NB4 (cell line): ENCODE measurements around the gene WDR7.

Experiments
- CTCF ChIP-seq: IDR thresholded peaks from one replicate; pipeline ENCODE4 v1.5.1; 2012; ENCODE audit warnings: low read depth, low read length
- MAX ChIP-seq: IDR thresholded peaks from 2 replicates; pipeline ENCODE4 v1.6.1; 2011; ENCODE audit warnings: low read depth, low read length
- MYC ChIP-seq: IDR thresholded peaks from 2 replicates; pipeline ENCODE4 v1.6.1; 2011; ENCODE audit warnings: low read depth, low read length
- POLR2A ChIP-seq: IDR thresholded peaks from 2 replicates; pipeline ENCODE4 v1.6.1; 2011; ENCODE audit warnings: mild to moderate bottlenecking; ENCODE audit not compliant: insufficient read length; ENCODE audit errors: extremely low read depth

GRCh38 chr18:56723068-56723467 is 71.9 kb downstream of the WDR7 start:
- TF ChIP-seq CTCF, result no peak
- no peak for TF ChIP-seq POLR2A
- TF ChIP-seq MAX, result no peak
- no peak for TF ChIP-seq MYC
